K562 (cell line): ENCODE measurements around the gene CARMIL1. TPM values are rescaled to one million over a fixed set of nuclear protein-coding genes. Genes with fewer than 3 reads are reported as not detected.

Experiments
- ATAC-seq: fragments of 200-7000 bp; cut with Tn5 transposase; 3 replicates; pipeline ENCODE4 v1.9.1; 2020; ENCODE audit warnings: moderate library complexity
- BruUV-seq: library from RNA; stranded (reverse); fragments of 400-500 nt; replicated peaks from 2 replicates; lab custom pipeline; 2021; lab: Mats Ljungman, UMichigan
- CTCF ChIA-PET: fragments of 300-600 bp; formaldehyde crosslinking; extraction: SDS; loops from one replicate; lab custom pipeline; 2021; ENCODE audit warnings: low intra/inter-chr PET ratio; lab: Yijun Ruan, JAX
- POLR2A ChIA-PET: fragments of 300-600, 350-650 bp; sonication (Branson Sonifier 250); formaldehyde crosslinking; extraction: SDS; loops from one replicate; lab custom pipeline; 2021; ENCODE audit warnings: antibody characterized with exemption, inconsistent platforms; lab: Yijun Ruan, JAX
- DNase-seq, 4 experiments: peaks; one replicate each; pipeline versions ENCODE4 v3.0.0 to v3.0.0-alpha.2; 2011 to 2018; ENCODE audit warnings: low spot score in 3 of 4, mixed read lengths in 3 of 4; ENCODE audit errors: extremely low read depth in 1 of 4
- FAIRE-seq: peaks from 2 replicates; lab custom pipeline; 2011; peaks lifted over from hg19 to GRCh38; lab: Jason Lieb, UNC
- H2AFZ ChIP-seq: 2 replicates; pipeline ENCODE4 v1.6.0; 2011; ENCODE audit warnings: low read depth, low read length, control low read depth, inconsistent platforms
- H3K27ac ChIP-seq: fragments of 200-600 bp; 3 replicates; pipeline ENCODE4 v1.8.0; 2011; ENCODE audit warnings: low read depth, mild to moderate bottlenecking, control low read depth, inconsistent platforms, low read length, moderate library complexity, mixed read lengths; ENCODE audit errors: extremely low read depth
- H3K27me3 ChIP-seq, 2 experiments: fragments of 300-600 bp in 1 of 2; 2 replicates in 1 of 2; 3 replicates in 1 of 2; pipeline versions ENCODE4 v1.6.0 to v1.8.0; 2011; ENCODE audit warnings: inconsistent platforms in 2 of 2, low read length in 2 of 2, mild to moderate bottlenecking in 1 of 2, mixed read lengths in 1 of 2, moderate library complexity in 1 of 2; ENCODE audit not compliant: control insufficient read depth in 2 of 2, insufficient read depth in 2 of 2
- H3K36me3 ChIP-seq: fragments of 300-600 bp; 3 replicates; pipeline ENCODE4 v1.8.0; 2011; ENCODE audit warnings: mild to moderate bottlenecking, low read length, inconsistent platforms; ENCODE audit not compliant: control insufficient read depth, insufficient read depth
- H3K4me1 ChIP-seq, 2 experiments: fragments of 200-600 bp in 1 of 2; replicated peaks in 1 of 2; 2 replicates in 1 of 2; 3 replicates in 1 of 2; pipeline versions ENCODE4 v1.5.1 to v1.8.0; 2011; ENCODE audit warnings: inconsistent platforms in 2 of 2, low read length in 2 of 2, mild to moderate bottlenecking in 1 of 2, mixed read lengths in 1 of 2, moderate library complexity in 1 of 2; ENCODE audit not compliant: control insufficient read depth in 2 of 2, insufficient read depth in 2 of 2
- H3K4me2 ChIP-seq: 2 replicates; pipeline ENCODE4 v1.6.1; 2011; ENCODE audit warnings: low read length, control low read depth, inconsistent platforms, mixed read lengths; ENCODE audit not compliant: insufficient read depth
- H3K4me3 ChIP-seq: fragments of 200-600 bp; sonication (generic), shearing (Covaris generic); 2 replicates; pipeline ENCODE4 v1.5.1; 2016; ENCODE audit warnings: control low read depth, inconsistent platforms
- H3K79me2 ChIP-seq: fragments of 200-600 bp; 3 replicates; pipeline ENCODE4 v1.8.0; 2011; ENCODE audit warnings: low read length, inconsistent platforms; ENCODE audit not compliant: control insufficient read depth, insufficient read depth
- H3K9ac ChIP-seq, 2 experiments: 2 replicates each; pipeline versions ENCODE4 v1.6.0 to v1.6.1; 2011; ENCODE audit warnings: low read depth in 2 of 2, low read length in 2 of 2, control low read depth in 1 of 2, inconsistent platforms in 1 of 2, mild to moderate bottlenecking in 1 of 2, mixed read lengths in 1 of 2; ENCODE audit not compliant: insufficient read depth in 1 of 2
- H3K9me1 ChIP-seq: one replicate; pipeline ENCODE4 v1.6.0; 2011; ENCODE audit warnings: inconsistent platforms, mild to moderate bottlenecking, low read length, moderate library complexity; ENCODE audit not compliant: control insufficient read depth, insufficient read depth
- H3K9me3 ChIP-seq: replicated peaks from 2 replicates; pipeline ENCODE4 v1.5.1; 2011; ENCODE audit warnings: low read depth, low read length, inconsistent platforms; ENCODE audit not compliant: control insufficient read depth, insufficient read depth
- H4K20me1 ChIP-seq: replicated peaks from 2 replicates; pipeline ENCODE4 v1.6.1; 2011; ENCODE audit warnings: low read length, inconsistent platforms, mixed read lengths; ENCODE audit not compliant: control insufficient read depth, insufficient read depth
- NEUROD1 ChIP-seq: fragments of 150-350 bp; IDR thresholded peaks from 2 replicates; pipeline ENCODE4 v1.6.1; 2014; ENCODE audit warnings: borderline replicate concordance, low read length, low read depth; ENCODE audit not compliant: partially characterized antibody
- NFIX ChIP-seq: fragments of 250-450 bp; sonication (Bioruptor Pico); IDR thresholded peaks from 2 replicates; pipeline ENCODE4 v1.4.0; 2020; ENCODE audit warnings: low read depth, mild to moderate bottlenecking, moderate library complexity
- PRDM10 ChIP-seq: fragments of 450-650 bp; IDR thresholded peaks from 2 replicates; pipeline ENCODE4 v1.6.1; 2018; ENCODE audit not compliant: partially characterized antibody
- SIX5 ChIP-seq, 2 experiments: IDR thresholded peaks; 2 replicates each; pipeline ENCODE4 v1.6.1; 2011; ENCODE audit warnings: low read length in 2 of 2, borderline replicate concordance in 1 of 2, low read depth in 1 of 2, mild to moderate bottlenecking in 1 of 2, moderate library complexity in 1 of 2; ENCODE audit not compliant: insufficient read depth in 1 of 2
- STAT6 ChIP-seq: sonication (generic); formaldehyde crosslinking; IDR thresholded peaks from 2 replicates; pipeline ENCODE4 v1.8.1; 2023; ENCODE audit warnings: mild to moderate bottlenecking, missing genetic modification reagents
- ZBTB49 ChIP-seq: sonication (generic); formaldehyde crosslinking; IDR thresholded peaks from 2 replicates; pipeline ENCODE4 v1.8.0; 2022; ENCODE audit warnings: missing genetic modification reagents, mild to moderate bottlenecking, borderline replicate concordance
- ZC3H8 ChIP-seq: fragments of 450-650 bp; IDR thresholded peaks from 2 replicates; pipeline ENCODE4 v1.6.1; 2017
- ZNF398 ChIP-seq: fragments of 250-450 bp; sonication (Bioruptor Pico); IDR thresholded peaks from 2 replicates; pipeline ENCODE4 v1.8.0; 2021; ENCODE audit warnings: moderate library complexity, mild to moderate bottlenecking, inconsistent platforms
- ZNF655 ChIP-seq: fragments of 250-450 bp; sonication (Bioruptor Pico); IDR thresholded peaks from 2 replicates; pipeline ENCODE4 v1.5.0; 2021
- WGBS: fragments of 100-300 bp; shearing (Covaris generic); methylation state at CpG from one replicate; pipeline ENCODE4 v1.1.6; 2016; ENCODE audit warnings: low coverage, mixed read lengths; ENCODE audit not compliant: insufficient coverage; ENCODE audit errors: missing lambda C conversion rate; 5-methylcytosine and 5-hydroxymethylcytosine counted together
- in situ Hi-C: fragments of 300-500 bp; cut with MboI; formaldehyde crosslinking; loops from 4 replicates; pipeline ENCODE4 v1.15.0; 2018; ENCODE audit warnings: inconsistent platforms, mixed read lengths
- intact Hi-C: fragments of 100-400 bp; cut with micrococcal nuclease; formaldehyde crosslinking; loops from 2 replicates; pipeline ENCODE4 v1.14.2; 2022
- polyA plus RNA-seq, 8 experiments: library from polyadenylated mRNA; depleted of rRNA in 4 of 8; stranded (reverse) in 5 of 8; unstranded in 3 of 8; fragments of >200 nt; fragmentation: Nextera tagmentation in 2 of 8; fragmentation: Illumina TruSeq in 1 of 8; extraction: Ambion mirVana in 2 of 8; extraction: Trizol in 1 of 8; gene quantifications; 2 replicates each; pipeline versions ENCODE4 v1.2.1 to v1.2.3, GENCODE V29; 2011 to 2014; ENCODE audit warnings: inconsistent platforms in 1 of 8, missing spikeins in 1 of 8
- total RNA-seq, 7 experiments: library from RNA; depleted of rRNA in 6 of 7; stranded (reverse); fragments of >200 nt in 6 of 7; fragmentation: Illumina TruSeq in 2 of 7; extraction: Trizol in 2 of 7; gene quantifications; 2 replicates each; pipeline versions ENCODE4 v1.2.1 to v1.2.3, GENCODE V29; 2011 to 2021; ENCODE audit warnings: low replicate concordance in 1 of 7

The CARMIL1 gene
- total and polyA plus RNA-seq, 9 of the 15 experiments (the other 6 are each of a cell fraction or from before 2014, with no cell fraction given) = 0.04 to 0.32 (median 0.10) TPM; not detected in 1

GRCh38 chr6:25415701-25416100 is 136.5 kb downstream of the CARMIL1 start:
- in situ Hi-C loops (no loop called here), intact Hi-C loops (no loop called here)
- no peak for ATAC-seq
- WGBS = 0% methylated on average over 4 of the region's 4 CpGs
- Histone ChIP-seq H3K9me3 (no peaks in the 10 kb centered on the region), H3K4me2 (no peak overlapping the region), H4K20me1 (no peaks in the 10 kb centered on the region), H3K27ac (no peak overlapping the region), H3K9ac (no peak overlapping the region), H3K4me1 (no peaks in the 10 kb centered on the region), H3K79me2 (no peaks in the 10 kb centered on the region), H3K27me3 (no peaks in the 10 kb centered on the region), H3K4me3 (no peak overlapping the region), H3K9me1 (no peaks in the 10 kb centered on the region), H3K36me3 (no peaks in the 10 kb centered on the region), H2AFZ (no peak overlapping the region)
- ChIA-PET CTCF (no interaction called here), POLR2A (no interaction called here)
- FAIRE-seq = no peak
- BruUV-seq = no TSS peak
- DNase-seq = no peak
- TF ChIP-seq NFIX (no peak), PRDM10 (no peak), NEUROD1 (no peak), STAT6 (CRISPR knock-in tag) (no peak), ZC3H8 (no peak), ZNF398 (CRISPR knock-in tag) (no peak), ZNF655 (CRISPR knock-in tag) (no peak), ZBTB49 (CRISPR knock-in tag) (no peak), SIX5 (IDR thresholded peaks at IDR 0.05; ENCODE audit: borderline replicate concordance in 1 of 2, insufficient read depth in 1 of 2, low read depth in 1 of 2, low read length in 2 of 2) (no peak)
